ENCODE measurements around the gene FAM209A.

- no peak for TF ChIP-seq EZH2 (IDR thresholded peaks at IDR 0.05; ENCODE audit: borderline replicate concordance, low read depth, low read length, poor library complexity, severe bottlenecking)
- no peak for TF ChIP-seq CTCF (conservative IDR thresholded peaks at IDR 0.05; ENCODE audit: low read depth, low read length)
Observed at GRCh38 chr20:56518721-56519398, 5.7 kb upstream of the FAM209A start.
